GM10847 (cell line): ENCODE results near the gene SAT1.

ENCODE experiments used
- POLR2A ChIP-seq: IDR thresholded peaks from 2 replicates; pipeline ENCODE4 v1.6.1; 2011; ENCODE audit not compliant: insufficient read length; ENCODE audit errors: extremely low read depth

SAT1 gene

GRCh38 chrX:23765868-23766267 is 17.1 kb upstream of the SAT1 start:
- no peak for TF ChIP-seq POLR2A

- TF ChIP-seq POLR2A: no peak
Measured at GRCh38 chrX:23766650-23767551, 16.1 kb upstream of the SAT1 start.

- TF ChIP-seq POLR2A: no peak
Measured at GRCh38 chrX:23770142-23770541, 12.8 kb upstream of the SAT1 start.

GRCh38 chrX:23773601-23774175 is 9.3 kb upstream of the SAT1 start:
- no peak for TF ChIP-seq POLR2A

- TF ChIP-seq POLR2A: no peak
Measured at GRCh38 chrX:23776363-23776762, 6.6 kb upstream of the SAT1 start.

GRCh38 chrX:23779025-23779424 is 3.9 kb upstream of the SAT1 start:
- no peak for TF ChIP-seq POLR2A

GRCh38 chrX:23782455-23782854 is 518 bp upstream of the SAT1 start:
- TF ChIP-seq POLR2A: no peak

GRCh38 chrX:23783589-23784469 is 856 bp downstream of the SAT1 start:
- TF ChIP-seq POLR2A: no peak

GRCh38 chrX:23784470-23785331 is 1.7 kb downstream of the SAT1 start:
- no peak for TF ChIP-seq POLR2A

- TF ChIP-seq POLR2A: no peak
Measured at GRCh38 chrX:23785580-23785979, 2.6 kb downstream of the SAT1 start.

GRCh38 chrX:23786268-23786815 is 3.4 kb downstream of the SAT1 start:
- TF ChIP-seq POLR2A: no peak

GRCh38 chrX:23787745-23788118 is 4.8 kb downstream of the SAT1 start:
- TF ChIP-seq POLR2A: no peak

GRCh38 chrX:23788521-23788920 is 5.5 kb downstream of the SAT1 start:
- TF ChIP-seq POLR2A: no peak

GRCh38 chrX:23788946-23789345 is 6.0 kb downstream of the SAT1 start:
- no peak for TF ChIP-seq POLR2A

- TF ChIP-seq POLR2A: no peak
Measured at GRCh38 chrX:23789386-23790154, 6.6 kb downstream of the SAT1 start.
